HG03558 (cell line): Measurements from ENCODE around the gene EML5.
A peak's percentile ranks its signal among the peaks of the same experiment; 100 is the strongest.

Experiments used
- ATAC-seq: cut with Tn5 transposase; IDR thresholded peaks from one replicate; pipeline ENCODE4 v1.9.1; 2021; ENCODE audit warnings: moderate number of reproducible peaks; ENCODE audit not compliant: unreplicated experiment; ENCODE audit errors: extremely low read depth

Gene EML5

DNA sequence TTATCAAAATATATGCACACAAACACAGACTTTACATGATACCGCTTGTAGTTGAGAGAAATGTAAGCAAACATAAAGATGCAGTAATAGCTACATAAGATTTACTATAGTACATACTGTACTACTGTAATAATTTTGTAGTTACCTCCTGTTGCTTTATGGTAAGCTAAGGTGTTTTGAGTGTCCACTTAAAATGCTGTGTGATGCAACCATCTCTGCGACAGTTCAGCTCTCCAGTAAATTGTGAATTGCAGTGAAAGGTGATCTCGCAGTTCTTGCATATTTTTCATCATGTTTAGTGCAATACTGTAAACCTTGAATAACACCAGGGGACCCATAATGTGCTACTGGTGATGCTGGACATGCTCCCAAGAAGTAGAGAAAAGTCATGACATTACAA, 208.3 kb downstream of the EML5 start:
- ATAC-seq, result no peak

DNA sequence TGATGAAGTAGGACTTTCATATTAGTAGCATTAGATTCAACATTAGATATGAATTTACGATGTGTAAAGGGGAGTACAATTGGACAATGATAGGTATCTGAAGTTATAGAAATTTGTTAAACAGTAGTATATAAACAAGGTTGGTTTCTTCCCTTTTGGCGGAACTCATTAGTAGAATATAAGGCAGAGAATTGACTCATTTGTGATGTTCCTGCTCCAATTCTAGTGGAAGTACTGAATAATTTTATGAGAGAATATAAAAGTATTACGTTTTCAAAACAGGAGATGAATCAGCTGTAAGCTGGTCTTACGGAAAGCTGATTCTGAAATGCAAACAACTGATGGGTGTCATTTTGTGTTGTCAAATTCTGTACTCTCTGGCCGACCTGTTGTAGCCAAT, 216.5 kb downstream of the EML5 start:
- ATAC-seq, result no peak

- ATAC-seq, result no peak
Measured at GRCh38 chr14:88572117-88572516, 220.6 kb downstream of the EML5 start.

DNA sequence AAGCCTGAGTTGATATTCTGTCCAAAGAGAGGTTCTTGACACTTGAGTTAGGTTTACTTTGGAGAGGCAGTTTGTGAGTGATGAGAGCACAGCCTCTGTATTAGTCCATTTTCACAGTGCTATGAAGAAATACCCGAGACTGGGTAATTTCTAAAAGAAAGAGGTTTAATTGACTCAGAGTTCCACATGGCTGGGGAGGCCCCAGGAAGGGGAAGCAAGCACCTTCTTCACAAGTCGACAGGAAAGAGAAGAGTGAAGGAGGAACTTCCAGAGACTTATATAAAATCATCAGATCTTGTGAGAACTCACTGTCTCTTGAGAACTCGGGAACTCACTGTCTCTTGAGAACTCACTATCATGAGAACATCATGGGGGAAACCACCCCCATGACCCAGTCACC, 224.6 kb downstream of the EML5 start:
- ATAC-seq, result no peak

DNA sequence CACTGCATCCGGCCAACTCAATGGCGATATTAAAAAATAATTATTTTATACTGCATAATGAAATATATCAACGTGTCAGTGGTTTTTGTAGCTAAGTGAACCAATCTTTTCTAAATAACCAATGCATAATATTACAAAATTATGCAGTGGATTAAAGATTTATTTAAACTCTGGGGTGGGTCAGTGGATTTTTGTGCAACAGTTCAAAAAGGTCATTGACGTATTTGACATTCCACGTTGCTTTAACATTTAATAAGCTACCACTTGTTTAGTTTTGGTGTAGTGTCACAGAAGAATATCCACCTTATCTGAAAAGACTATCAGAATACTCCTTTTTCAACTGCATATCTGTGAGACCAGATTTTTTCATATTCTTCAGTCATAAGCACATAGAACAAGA, 227.3 kb downstream of the EML5 start:
- ATAC-seq, result no peak

- no peak for ATAC-seq
Measured at GRCh38 chr14:88563845-88564244, 228.9 kb downstream of the EML5 start.

GRCh38 chr14:88562831-88563686, 229.7 kb downstream of the EML5 start, which contains the start of gene ZC3H14:
Gene ZC3H14 (plus strand): TSS chr14:88563037. CDS start chr14:88563134, 97 bp downstream.
- peak; percentile 89 for ATAC-seq

DNA sequence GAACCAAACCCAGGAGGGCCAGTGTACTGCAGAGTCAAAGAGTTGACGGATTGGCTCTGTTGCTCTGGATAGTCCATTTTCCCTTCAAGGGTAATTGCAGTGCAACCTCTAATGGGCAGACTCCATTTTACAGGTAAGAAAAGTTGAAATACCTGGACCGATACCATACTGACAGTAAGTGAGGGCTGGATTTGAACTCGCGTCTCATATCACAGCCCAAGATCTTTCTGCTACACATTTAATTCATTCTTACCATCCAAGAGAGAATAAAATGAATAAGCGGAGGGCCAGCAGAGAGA, 230.3 kb downstream of the EML5 start:
- no peak for ATAC-seq
